NT2/D1 (cell line): Measurements from ENCODE around the gene RBFOX2.

ENCODE experiments used
- SUZ12 ChIP-seq: IDR thresholded peaks from 2 replicates; pipeline ENCODE4 v1.6.1; 2011; ENCODE audit not compliant: insufficient read length, insufficient read depth; ENCODE audit errors: extremely low read depth
- ZNF274 ChIP-seq: IDR thresholded peaks from 2 replicates; pipeline ENCODE4 v1.6.1; 2011; ENCODE audit warnings: mild to moderate bottlenecking, low read depth, low read length

GRCh38 chr22:35864545-35865165 is 164.0 kb downstream of the RBFOX2 start:
- TF ChIP-seq SUZ12 (no peak), ZNF274 (no peak)
